K562 (cell line): ENCODE results near the gene ACAD8. TPM values are rescaled to one million over a fixed set of nuclear protein-coding genes. Genes with fewer than 3 reads are reported as not detected.
A peak's percentile ranks its signal among the peaks of the same experiment; 100 is the strongest.

Source experiments
- ATAC-seq: fragments of 200-7000 bp; cut with Tn5 transposase; 3 replicates; pipeline ENCODE4 v1.9.1; 2020; ENCODE audit warnings: moderate library complexity
- BruUV-seq: library from RNA; stranded (reverse); fragments of 400-500 nt; replicated peaks from 2 replicates; lab custom pipeline; 2021; lab: Mats Ljungman, UMichigan
- CTCF ChIA-PET: fragments of 300-600 bp; formaldehyde crosslinking; extraction: SDS; loops from one replicate; lab custom pipeline; 2021; ENCODE audit warnings: low intra/inter-chr PET ratio; lab: Yijun Ruan, JAX
- POLR2A ChIA-PET: fragments of 300-600, 350-650 bp; sonication (Branson Sonifier 250); formaldehyde crosslinking; extraction: SDS; loops from one replicate; lab custom pipeline; 2021; ENCODE audit warnings: antibody characterized with exemption, inconsistent platforms; lab: Yijun Ruan, JAX
- DNase-seq, 4 experiments: peaks; one replicate each; pipeline versions ENCODE4 v3.0.0 to v3.0.0-alpha.2; 2011 to 2018; ENCODE audit warnings: low spot score in 3 of 4, mixed read lengths in 3 of 4; ENCODE audit errors: extremely low read depth in 1 of 4
- FAIRE-seq: peaks from 2 replicates; lab custom pipeline; 2011; peaks lifted over from hg19 to GRCh38; lab: Jason Lieb, UNC
- H2AFZ ChIP-seq: 2 replicates; pipeline ENCODE4 v1.6.0; 2011; ENCODE audit warnings: low read depth, low read length, control low read depth, inconsistent platforms
- H3K27ac ChIP-seq: fragments of 200-600 bp; 3 replicates; pipeline ENCODE4 v1.8.0; 2011; ENCODE audit warnings: low read depth, mild to moderate bottlenecking, control low read depth, inconsistent platforms, low read length, moderate library complexity, mixed read lengths; ENCODE audit errors: extremely low read depth
- H3K27me3 ChIP-seq, 2 experiments: fragments of 300-600 bp in 1 of 2; 2 replicates in 1 of 2; 3 replicates in 1 of 2; pipeline versions ENCODE4 v1.6.0 to v1.8.0; 2011; ENCODE audit warnings: inconsistent platforms in 2 of 2, low read length in 2 of 2, mild to moderate bottlenecking in 1 of 2, mixed read lengths in 1 of 2, moderate library complexity in 1 of 2; ENCODE audit not compliant: control insufficient read depth in 2 of 2, insufficient read depth in 2 of 2
- H3K36me3 ChIP-seq: fragments of 300-600 bp; 3 replicates; pipeline ENCODE4 v1.8.0; 2011; ENCODE audit warnings: mild to moderate bottlenecking, low read length, inconsistent platforms; ENCODE audit not compliant: control insufficient read depth, insufficient read depth
- H3K4me1 ChIP-seq, 2 experiments: fragments of 200-600 bp in 1 of 2; replicated peaks in 1 of 2; 2 replicates in 1 of 2; 3 replicates in 1 of 2; pipeline versions ENCODE4 v1.5.1 to v1.8.0; 2011; ENCODE audit warnings: inconsistent platforms in 2 of 2, low read length in 2 of 2, mild to moderate bottlenecking in 1 of 2, mixed read lengths in 1 of 2, moderate library complexity in 1 of 2; ENCODE audit not compliant: control insufficient read depth in 2 of 2, insufficient read depth in 2 of 2
- H3K4me2 ChIP-seq: 2 replicates; pipeline ENCODE4 v1.6.1; 2011; ENCODE audit warnings: low read length, control low read depth, inconsistent platforms, mixed read lengths; ENCODE audit not compliant: insufficient read depth
- H3K4me3 ChIP-seq: fragments of 200-600 bp; sonication (generic), shearing (Covaris generic); 2 replicates; pipeline ENCODE4 v1.5.1; 2016; ENCODE audit warnings: control low read depth, inconsistent platforms
- H3K79me2 ChIP-seq: fragments of 200-600 bp; 3 replicates; pipeline ENCODE4 v1.8.0; 2011; ENCODE audit warnings: low read length, inconsistent platforms; ENCODE audit not compliant: control insufficient read depth, insufficient read depth
- H3K9ac ChIP-seq, 2 experiments: 2 replicates each; pipeline versions ENCODE4 v1.6.0 to v1.6.1; 2011; ENCODE audit warnings: low read depth in 2 of 2, low read length in 2 of 2, control low read depth in 1 of 2, inconsistent platforms in 1 of 2, mild to moderate bottlenecking in 1 of 2, mixed read lengths in 1 of 2; ENCODE audit not compliant: insufficient read depth in 1 of 2
- H3K9me1 ChIP-seq: one replicate; pipeline ENCODE4 v1.6.0; 2011; ENCODE audit warnings: inconsistent platforms, mild to moderate bottlenecking, low read length, moderate library complexity; ENCODE audit not compliant: control insufficient read depth, insufficient read depth
- H3K9me3 ChIP-seq: replicated peaks from 2 replicates; pipeline ENCODE4 v1.5.1; 2011; ENCODE audit warnings: low read depth, low read length, inconsistent platforms; ENCODE audit not compliant: control insufficient read depth, insufficient read depth
- H4K20me1 ChIP-seq: replicated peaks from 2 replicates; pipeline ENCODE4 v1.6.1; 2011; ENCODE audit warnings: low read length, inconsistent platforms, mixed read lengths; ENCODE audit not compliant: control insufficient read depth, insufficient read depth
- ATF7 ChIP-seq: fragments of 450-650 bp; IDR thresholded peaks from 2 replicates; pipeline ENCODE4 v1.7.1; 2014; ENCODE audit warnings: mild to moderate bottlenecking, moderate library complexity
- E2F6 ChIP-seq, 2 experiments: IDR thresholded peaks; 2 replicates each; pipeline ENCODE4 v1.6.1; 2011; ENCODE audit warnings: borderline replicate concordance in 1 of 2, control low read depth in 1 of 2, low read depth in 1 of 2, low read length in 1 of 2, mild to moderate bottlenecking in 1 of 2, mixed read lengths in 1 of 2, moderate library complexity in 1 of 2; ENCODE audit not compliant: insufficient read depth in 1 of 2, insufficient read length in 1 of 2, poor library complexity in 1 of 2, severe bottlenecking in 1 of 2; ENCODE audit errors: extremely low read depth in 1 of 2
- L3MBTL2 ChIP-seq: fragments of 450-650 bp; IDR thresholded peaks from 2 replicates; pipeline ENCODE4 v1.6.1; 2016; ENCODE audit warnings: mild to moderate bottlenecking, moderate library complexity
- TFAP4 ChIP-seq: sonication (generic); formaldehyde crosslinking; IDR thresholded peaks from 2 replicates; pipeline ENCODE4 v1.8.0; 2022; ENCODE audit warnings: missing genetic modification reagents, mild to moderate bottlenecking, moderate library complexity, borderline replicate concordance
- WGBS: fragments of 100-300 bp; shearing (Covaris generic); methylation state at CpG from one replicate; pipeline ENCODE4 v1.1.6; 2016; ENCODE audit warnings: low coverage, mixed read lengths; ENCODE audit not compliant: insufficient coverage; ENCODE audit errors: missing lambda C conversion rate; 5-methylcytosine and 5-hydroxymethylcytosine counted together
- in situ Hi-C: fragments of 300-500 bp; cut with MboI; formaldehyde crosslinking; loops from 4 replicates; pipeline ENCODE4 v1.15.0; 2018; ENCODE audit warnings: inconsistent platforms, mixed read lengths
- intact Hi-C: fragments of 100-400 bp; cut with micrococcal nuclease; formaldehyde crosslinking; loops from 2 replicates; pipeline ENCODE4 v1.14.2; 2022
- polyA plus RNA-seq, 8 experiments: library from polyadenylated mRNA; depleted of rRNA in 4 of 8; stranded (reverse) in 5 of 8; unstranded in 3 of 8; fragments of >200 nt; fragmentation: Nextera tagmentation in 2 of 8; fragmentation: Illumina TruSeq in 1 of 8; extraction: Ambion mirVana in 2 of 8; extraction: Trizol in 1 of 8; gene quantifications; 2 replicates each; pipeline versions ENCODE4 v1.2.1 to v1.2.3, GENCODE V29; 2011 to 2014; ENCODE audit warnings: inconsistent platforms in 1 of 8, missing spikeins in 1 of 8
- total RNA-seq, 7 experiments: library from RNA; depleted of rRNA in 6 of 7; stranded (reverse); fragments of >200 nt in 6 of 7; fragmentation: Illumina TruSeq in 2 of 7; extraction: Trizol in 2 of 7; gene quantifications; 2 replicates each; pipeline versions ENCODE4 v1.2.1 to v1.2.3, GENCODE V29; 2011 to 2021; ENCODE audit warnings: low replicate concordance in 1 of 7

The ACAD8 gene
- total and polyA plus RNA-seq, 9 of the 15 experiments (the other 6 are each of a cell fraction or from before 2014, with no cell fraction given), result 6.5 to 34.1 (median 20.1) TPM

- DNase-seq, result peak; percentile 21 to 37 (median 31)
- Histone ChIP-seq H3K9me3 (no peaks in the 10 kb centered on the region), H3K9ac (peak overlapping the region in 1 of 2 experiments; percentile 41; a peak in 2 of 4 replicates), H3K27ac (peak overlapping the region; percentile 22; the same call in 2 of the 3 replicates), H3K4me1 (peaks cover 5 to 11% of the 10 kb centered on the region in 2 experiments; a peak in 3 of 5 replicates), H3K36me3 (no peaks in the 10 kb centered on the region), H3K27me3 (peaks cover 16 to 36% of the 10 kb centered on the region in 2 experiments), H3K4me3 (no peak overlapping the region), H3K79me2 (no peaks in the 10 kb centered on the region), H2AFZ (peak overlapping the region; percentile 64), H3K9me1 (no peaks in the 10 kb centered on the region), H4K20me1 (no peaks in the 10 kb centered on the region; the same call in 1 of the 2 replicates), H3K4me2 (peak overlapping the region; percentile 37; the same call in 1 of the 2 replicates)
- intact Hi-C loops (no loop called here), in situ Hi-C loops (no loop called here)
- POLR2A ChIA-PET, result interaction anchor here (0.7 kb wide), 1 partner anchor 445 kb away, joined by 4 read pairs; no protein-coding TSS in a partner anchor
- FAIRE-seq, result no peak
- no TSS peak for BruUV-seq
- TF ChIP-seq E2F6 (IDR thresholded peaks at IDR 0.05; ENCODE audit: borderline replicate concordance in 1 of 2, extremely low read depth in 1 of 2, insufficient read depth in 1 of 2, insufficient read length in 1 of 2, low read depth in 1 of 2, low read length in 1 of 2, poor library complexity in 1 of 2, severe bottlenecking in 1 of 2) (peak; percentile 25 to 72), TFAP4 (CRISPR knock-in tag) (peak; percentile 23; the same call in 1 of the 2 replicates), L3MBTL2 (0 out of 2 replicates have a peak, but pooled peaks have one; percentile 37), ATF7 (no peak)
- WGBS, result 30% methylated on average over 12 of the region's 12 CpGs
- ATAC-seq, result peak; percentile 75
- CTCF ChIA-PET, result no interaction called here
These were observed 36.4 kb downstream of the ACAD8 start for GRCh38 chr11:134289789-134290188.
